Neural cell (in vitro differentiated cells): ENCODE results near the gene GALNT13. TPM values are rescaled to one million over a fixed set of nuclear protein-coding genes. Genes with fewer than 3 reads are reported as not detected.

Experiments used
- H2AFZ ChIP-seq: fragments of 200-600, 300-800 bp; sonication (generic), shearing (Covaris generic); 2 replicates; pipeline ENCODE4 v1.6.0; 2014; ENCODE audit warnings: low read depth, mild to moderate bottlenecking, antibody characterized with exemption, low read length, moderate library complexity
- H3F3A ChIP-seq: fragments of 200-600 bp; shearing (Covaris generic); 2 replicates; pipeline ENCODE4 v1.6.1; 2016; ENCODE audit warnings: mild to moderate bottlenecking, moderate library complexity, mixed read lengths, antibody characterized with exemption, low read length; ENCODE audit not compliant: insufficient read depth, poor library complexity, severe bottlenecking
- H3K27ac ChIP-seq: fragments of 200-600, 300-800 bp; sonication (generic), shearing (Covaris generic); 2 replicates; pipeline ENCODE4 v1.5.1; 2014; ENCODE audit warnings: mild to moderate bottlenecking, low read length, moderate library complexity
- H3K27me3 ChIP-seq: fragments of 300-800, 200-600 bp; sonication (generic), shearing (Covaris generic); 2 replicates; pipeline ENCODE4 v1.6.0; 2014; ENCODE audit warnings: mild to moderate bottlenecking, low read depth, low read length, moderate library complexity; ENCODE audit not compliant: insufficient read depth
- H3K36me3 ChIP-seq: fragments of 300-800, 200-600 bp; sonication (generic), shearing (Covaris generic); 2 replicates; pipeline ENCODE4 v1.5.1; 2014; ENCODE audit warnings: mild to moderate bottlenecking, antibody characterized with exemption, low read length, moderate library complexity; ENCODE audit not compliant: insufficient read depth
- H3K4me2 ChIP-seq: fragments of 300-800, 200-600 bp; sonication (generic), shearing (Covaris generic); 2 replicates; pipeline ENCODE4 v1.6.0; 2014; ENCODE audit warnings: mild to moderate bottlenecking, low read length
- H3K4me3 ChIP-seq: fragments of 300-800, 200-600 bp; sonication (generic), shearing (Covaris generic); 2 replicates; pipeline ENCODE4 v1.5.1; 2014; ENCODE audit warnings: mild to moderate bottlenecking, low read length, moderate library complexity
- H3K79me2 ChIP-seq: fragments of 200-600 bp; shearing (Covaris generic); replicated peaks from 2 replicates; pipeline ENCODE4 v1.6.0; 2014; ENCODE audit warnings: mild to moderate bottlenecking, low read length, moderate library complexity; ENCODE audit not compliant: insufficient read depth
- H3K9ac ChIP-seq: fragments of 300-800, 200-600 bp; sonication (generic), shearing (Covaris generic); 2 replicates; pipeline ENCODE4 v1.6.1; 2016; ENCODE audit warnings: mild to moderate bottlenecking, low read length, mixed read lengths
- H3K9me2 ChIP-seq: fragments of 200-600 bp; shearing (Covaris generic); 2 replicates; pipeline ENCODE4 v1.6.1; 2016; ENCODE audit warnings: mild to moderate bottlenecking, low read length, mixed read lengths; ENCODE audit not compliant: insufficient read depth
- H3K9me3 ChIP-seq: fragments of 200-600, 300-800 bp; sonication (generic), shearing (Covaris generic); 2 replicates; pipeline ENCODE4 v1.6.1; 2016; ENCODE audit warnings: mild to moderate bottlenecking, mixed run types, low read length, moderate library complexity, mixed read lengths
- H4K20me1 ChIP-seq: fragments of 200-600 bp; shearing (Covaris generic); 2 replicates; pipeline ENCODE4 v1.6.1; 2016; ENCODE audit warnings: mild to moderate bottlenecking, mixed run types; ENCODE audit not compliant: insufficient read depth
- EP300 ChIP-seq: fragments of 450-650 bp; conservative IDR thresholded peaks from 2 replicates; pipeline ENCODE4 v1.6.1; 2014; ENCODE audit warnings: antibody characterized with exemption, mild to moderate bottlenecking, moderate library complexity; ENCODE audit not compliant: poor library complexity, severe bottlenecking
- EZH2 ChIP-seq: fragments of 200-600, 300-800 bp; shearing (Covaris generic), sonication (generic); IDR thresholded peaks from 2 replicates; pipeline ENCODE4 v1.6.1; 2014; ENCODE audit warnings: antibody characterized with exemption, low read length, borderline replicate concordance, mild to moderate bottlenecking; ENCODE audit not compliant: insufficient read depth, poor library complexity, severe bottlenecking
- MXI1 ChIP-seq: fragments of 450-650 bp; conservative IDR thresholded peaks from 2 replicates; pipeline ENCODE4 v1.6.1; 2014; ENCODE audit warnings: antibody characterized with exemption, mild to moderate bottlenecking; ENCODE audit not compliant: poor library complexity, severe bottlenecking
- POLR2AphosphoS5 ChIP-seq: IDR thresholded peaks from 2 replicates; pipeline ENCODE4 v1.6.1; 2012
- RAD21 ChIP-seq: fragments of 450-650 bp; conservative IDR thresholded peaks from 2 replicates; pipeline ENCODE4 v1.6.1; 2014; ENCODE audit warnings: antibody characterized with exemption, mild to moderate bottlenecking, moderate library complexity
- SMC3 ChIP-seq: fragments of 450-650 bp; conservative IDR thresholded peaks from 2 replicates; pipeline ENCODE4 v1.6.1; 2014; ENCODE audit warnings: antibody characterized with exemption, mild to moderate bottlenecking, moderate library complexity; ENCODE audit not compliant: poor library complexity
- TAF1 ChIP-seq: IDR thresholded peaks from 2 replicates; pipeline ENCODE4 v1.6.1; 2012; ENCODE audit warnings: low read depth
- polyA plus RNA-seq: library from polyadenylated mRNA; depleted of rRNA; stranded (reverse); fragments of >200 nt; gene quantifications from 2 replicates; pipeline ENCODE4 v1.2.3, GENCODE V29; 2014
- TF ChIP-seq, protein P1 (sequence below): fragments of 450-650 bp; IDR thresholded peaks from 2 replicates; pipeline ENCODE4 v1.5.1; 2014; ENCODE audit warnings: antibody characterized with exemption, mild to moderate bottlenecking, moderate library complexity; ENCODE audit not compliant: poor library complexity, severe bottlenecking
- TF ChIP-seq, protein P2 (sequence below): IDR thresholded peaks from 2 replicates; pipeline ENCODE4 v1.6.1; 2012; ENCODE audit warnings: borderline replicate concordance

Gene GALNT13
- polyA plus RNA-seq, 1 donor from 2014 or later = 12.4 TPM

DNA sequence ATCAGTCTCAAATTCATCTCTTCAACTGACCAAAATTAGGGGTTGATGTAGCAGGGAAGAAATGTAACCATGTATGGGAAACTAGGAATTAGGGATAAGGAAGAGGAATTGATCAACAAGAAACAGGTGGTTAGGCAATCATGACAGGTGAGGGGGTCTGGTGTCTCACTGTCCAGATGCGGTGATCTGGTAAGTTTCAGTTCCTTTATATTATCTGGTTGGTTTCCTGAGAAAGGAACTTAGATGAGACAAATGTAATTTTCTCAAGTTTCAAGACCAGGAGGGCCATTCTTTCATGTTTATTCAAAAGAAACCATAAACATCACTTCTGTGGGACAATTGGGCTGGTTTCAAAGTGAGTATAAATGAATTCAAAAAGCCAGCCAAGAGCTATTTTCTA is 520.5 kb downstream of the GALNT13 start:
- H4K20me1 ChIP-seq = no peaks in the 10 kb centered on the region
- H3K9me3 ChIP-seq = no peaks in the 10 kb centered on the region
- H3K4me3 ChIP-seq = no peak overlapping the region
- H3F3A ChIP-seq = no peaks in the 10 kb centered on the region
- no peaks in the 10 kb centered on the region for H3K27me3 ChIP-seq
- no peak overlapping the region for H2AFZ ChIP-seq
- H3K36me3 ChIP-seq = no peaks in the 10 kb centered on the region
- no peak for TF ChIP-seq TAF1
- TF ChIP-seq MXI1 = no peak
- TF ChIP-seq SMC3 = no peak
- TF ChIP-seq, protein P1, sequence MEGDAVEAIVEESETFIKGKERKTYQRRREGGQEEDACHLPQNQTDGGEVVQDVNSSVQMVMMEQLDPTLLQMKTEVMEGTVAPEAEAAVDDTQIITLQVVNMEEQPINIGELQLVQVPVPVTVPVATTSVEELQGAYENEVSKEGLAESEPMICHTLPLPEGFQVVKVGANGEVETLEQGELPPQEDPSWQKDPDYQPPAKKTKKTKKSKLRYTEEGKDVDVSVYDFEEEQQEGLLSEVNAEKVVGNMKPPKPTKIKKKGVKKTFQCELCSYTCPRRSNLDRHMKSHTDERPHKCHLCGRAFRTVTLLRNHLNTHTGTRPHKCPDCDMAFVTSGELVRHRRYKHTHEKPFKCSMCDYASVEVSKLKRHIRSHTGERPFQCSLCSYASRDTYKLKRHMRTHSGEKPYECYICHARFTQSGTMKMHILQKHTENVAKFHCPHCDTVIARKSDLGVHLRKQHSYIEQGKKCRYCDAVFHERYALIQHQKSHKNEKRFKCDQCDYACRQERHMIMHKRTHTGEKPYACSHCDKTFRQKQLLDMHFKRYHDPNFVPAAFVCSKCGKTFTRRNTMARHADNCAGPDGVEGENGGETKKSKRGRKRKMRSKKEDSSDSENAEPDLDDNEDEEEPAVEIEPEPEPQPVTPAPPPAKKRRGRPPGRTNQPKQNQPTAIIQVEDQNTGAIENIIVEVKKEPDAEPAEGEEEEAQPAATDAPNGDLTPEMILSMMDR = no peak
- no peak for TF ChIP-seq RAD21
- TF ChIP-seq EP300 = no peak
- TF ChIP-seq, protein P2, sequence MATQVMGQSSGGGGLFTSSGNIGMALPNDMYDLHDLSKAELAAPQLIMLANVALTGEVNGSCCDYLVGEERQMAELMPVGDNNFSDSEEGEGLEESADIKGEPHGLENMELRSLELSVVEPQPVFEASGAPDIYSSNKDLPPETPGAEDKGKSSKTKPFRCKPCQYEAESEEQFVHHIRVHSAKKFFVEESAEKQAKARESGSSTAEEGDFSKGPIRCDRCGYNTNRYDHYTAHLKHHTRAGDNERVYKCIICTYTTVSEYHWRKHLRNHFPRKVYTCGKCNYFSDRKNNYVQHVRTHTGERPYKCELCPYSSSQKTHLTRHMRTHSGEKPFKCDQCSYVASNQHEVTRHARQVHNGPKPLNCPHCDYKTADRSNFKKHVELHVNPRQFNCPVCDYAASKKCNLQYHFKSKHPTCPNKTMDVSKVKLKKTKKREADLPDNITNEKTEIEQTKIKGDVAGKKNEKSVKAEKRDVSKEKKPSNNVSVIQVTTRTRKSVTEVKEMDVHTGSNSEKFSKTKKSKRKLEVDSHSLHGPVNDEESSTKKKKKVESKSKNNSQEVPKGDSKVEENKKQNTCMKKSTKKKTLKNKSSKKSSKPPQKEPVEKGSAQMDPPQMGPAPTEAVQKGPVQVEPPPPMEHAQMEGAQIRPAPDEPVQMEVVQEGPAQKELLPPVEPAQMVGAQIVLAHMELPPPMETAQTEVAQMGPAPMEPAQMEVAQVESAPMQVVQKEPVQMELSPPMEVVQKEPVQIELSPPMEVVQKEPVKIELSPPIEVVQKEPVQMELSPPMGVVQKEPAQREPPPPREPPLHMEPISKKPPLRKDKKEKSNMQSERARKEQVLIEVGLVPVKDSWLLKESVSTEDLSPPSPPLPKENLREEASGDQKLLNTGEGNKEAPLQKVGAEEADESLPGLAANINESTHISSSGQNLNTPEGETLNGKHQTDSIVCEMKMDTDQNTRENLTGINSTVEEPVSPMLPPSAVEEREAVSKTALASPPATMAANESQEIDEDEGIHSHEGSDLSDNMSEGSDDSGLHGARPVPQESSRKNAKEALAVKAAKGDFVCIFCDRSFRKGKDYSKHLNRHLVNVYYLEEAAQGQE = no peak
- no peak for TF ChIP-seq EZH2
- no peak for TF ChIP-seq POLR2AphosphoS5
- H3K79me2 ChIP-seq = no peaks in the 10 kb centered on the region
- no peak overlapping the region for H3K9ac ChIP-seq
- H3K27ac ChIP-seq = no peak overlapping the region
- H3K4me2 ChIP-seq = no peak overlapping the region
- no peaks in the 10 kb centered on the region for H3K9me2 ChIP-seq

DNA sequence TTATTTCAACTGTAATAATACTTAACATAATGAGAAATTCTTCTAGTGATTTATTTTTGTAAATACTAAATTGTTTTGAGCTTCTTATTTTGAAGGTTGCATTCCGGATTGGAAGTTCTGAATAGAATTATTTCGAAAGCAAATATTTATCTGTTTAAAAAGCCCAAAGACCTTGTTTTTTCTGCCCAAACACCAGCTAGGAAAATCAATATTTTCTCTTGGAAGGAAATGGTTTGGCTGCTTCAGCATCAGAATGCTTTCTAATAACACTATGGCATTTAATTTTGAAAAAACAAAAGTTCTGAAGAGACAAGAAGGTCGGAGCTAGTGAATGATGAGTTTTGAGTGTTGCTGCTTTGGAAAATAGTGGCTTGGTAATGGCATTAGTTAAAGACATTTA is 522.9 kb downstream of the GALNT13 start:
- H3K79me2 ChIP-seq = no peaks in the 10 kb centered on the region
- H2AFZ ChIP-seq = no peak overlapping the region
- no peak overlapping the region for H3K4me2 ChIP-seq
- no peak overlapping the region for H3K9ac ChIP-seq
- no peak overlapping the region for H3K27ac ChIP-seq
- no peaks in the 10 kb centered on the region for H3K9me3 ChIP-seq
- H4K20me1 ChIP-seq = no peaks in the 10 kb centered on the region
- TF ChIP-seq MXI1 (no peak), TAF1 (no peak), POLR2AphosphoS5 (no peak), SMC3 (no peak), RAD21 (no peak)
- TF ChIP-seq, protein P2 = no peak
- H3K9me2 ChIP-seq = no peaks in the 10 kb centered on the region
- no peaks in the 10 kb centered on the region for H3F3A ChIP-seq
- no peaks in the 10 kb centered on the region for H3K36me3 ChIP-seq
- no peaks in the 10 kb centered on the region for H3K27me3 ChIP-seq
- no peak overlapping the region for H3K4me3 ChIP-seq
